Stimulated activated CD4-positive, alpha-beta T cell treated with anti-CD3 and anti-CD28 coated beads, Interleukin-12 subunit alpha, Interleukin-12 subunit beta, amount 100 ng/mL, for 4 hours (primary cell): ENCODE data around the gene ITPK1.
"Not testable (repeated sequence)": the region's sequence is repeated elsewhere in the genome, so short reads cannot be mapped to it uniquely, and the experiment has no call there.

ENCODE experiments used
- DNase-seq: peaks from one replicate; pipeline ENCODE4 v3.0.0-alpha.2; 2020

Gene ITPK1

GRCh38 chr14:93082576-93083001, 33.1 kb downstream of the ITPK1 start:
- DNase-seq, result no peak

- no peak for DNase-seq
Observed at GRCh38 chr14:93081876-93082570, 33.7 kb downstream of the ITPK1 start.

GRCh38 chr14:93079865-93080403, 35.8 kb downstream of the ITPK1 start:
- DNase-seq, result no peak

- no peak for DNase-seq
Observed at GRCh38 chr14:93079321-93079720, 36.4 kb downstream of the ITPK1 start.

GRCh38 chr14:93078870-93079269, 36.9 kb downstream of the ITPK1 start:
- no peak for DNase-seq

GRCh38 chr14:93076755-93077154, 39.0 kb downstream of the ITPK1 start:
- no peak for DNase-seq

- no peak for DNase-seq
Observed at GRCh38 chr14:93075891-93076290, 39.8 kb downstream of the ITPK1 start.

GRCh38 chr14:93073910-93074769, 41.6 kb downstream of the ITPK1 start:
- no peak for DNase-seq

GRCh38 chr14:93073358-93073707, 42.4 kb downstream of the ITPK1 start:
- DNase-seq, result no peak

GRCh38 chr14:93072659-93073357, 42.9 kb downstream of the ITPK1 start:
- no peak for DNase-seq

- no peak for DNase-seq
Observed at GRCh38 chr14:93068711-93069110, 47.0 kb downstream of the ITPK1 start.

GRCh38 chr14:93067088-93067487, 48.6 kb downstream of the ITPK1 start:
- DNase-seq, result no peak

GRCh38 chr14:93065272-93065730, 50.4 kb downstream of the ITPK1 start:
- DNase-seq, result no peak

- no peak for DNase-seq
Observed at GRCh38 chr14:93064411-93065271, 51.1 kb downstream of the ITPK1 start.

- no peak for DNase-seq
Observed at GRCh38 chr14:93063393-93063792, 52.3 kb downstream of the ITPK1 start.

GRCh38 chr14:93062890-93063289, 52.8 kb downstream of the ITPK1 start:
- DNase-seq, result no peak

- DNase-seq, result not testable (repeated sequence)
Observed at GRCh38 chr14:93062013-93062412, 53.7 kb downstream of the ITPK1 start.

- DNase-seq, result no peak
Observed at GRCh38 chr14:93061380-93062012, 54.2 kb downstream of the ITPK1 start.

- no peak for DNase-seq
Observed at GRCh38 chr14:93060841-93061240, 54.9 kb downstream of the ITPK1 start.

GRCh38 chr14:93059917-93060545, 55.7 kb downstream of the ITPK1 start:
- no peak for DNase-seq

GRCh38 chr14:93059260-93059659, 56.5 kb downstream of the ITPK1 start:
- no peak for DNase-seq
